ENCODE measurements around the gene LRRIQ1. TPM values are rescaled to one million over a fixed set of nuclear protein-coding genes. Genes with fewer than 3 reads are reported as not detected.

Gene LRRIQ1
- total and polyA plus RNA-seq, 5 donors, result 0.07 to 0.48 (median 0.45) TPM

DNA sequence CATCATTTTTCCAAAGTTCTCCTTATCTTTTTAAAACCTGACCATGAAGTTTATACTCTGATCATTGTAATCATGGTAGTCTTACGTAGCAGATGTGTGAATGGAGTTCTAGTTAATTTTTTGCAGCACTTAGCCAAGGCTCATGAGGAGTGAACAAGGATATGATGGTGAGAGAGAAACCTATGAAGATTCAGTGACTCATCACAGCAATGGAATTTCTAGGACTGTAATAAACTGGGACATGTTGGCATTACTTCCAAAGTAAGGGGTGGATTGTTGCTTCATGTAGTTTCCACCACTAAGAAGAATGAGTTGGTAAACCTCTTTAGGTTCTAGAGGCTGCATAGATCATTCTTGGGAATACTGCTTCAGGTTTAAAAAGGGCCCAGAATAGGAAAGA lies 102.7 kb downstream of the LRRIQ1 start:
- Histone ChIP-seq H3K27me3 (ENCODE audit: control insufficient read depth, insufficient read depth) (no peaks in the 10 kb centered on the region), H3K4me3 (ENCODE audit: low read length) (no peak overlapping the region), H3K9me3 (ENCODE audit: control insufficient read depth, low read length) (no peaks in the 10 kb centered on the region), H3K4me1 (ENCODE audit: control insufficient read depth, insufficient read depth, low read length) (no peaks in the 10 kb centered on the region), H3K27ac (ENCODE audit: low read length) (no peak overlapping the region)
- no peak for ATAC-seq
- intact Hi-C loops (cut with DNase I), result no loop called here
- WGBS, result 74% methylated on average over 1 of the region's 1 CpG
- no peak for DNase-seq

DNA sequence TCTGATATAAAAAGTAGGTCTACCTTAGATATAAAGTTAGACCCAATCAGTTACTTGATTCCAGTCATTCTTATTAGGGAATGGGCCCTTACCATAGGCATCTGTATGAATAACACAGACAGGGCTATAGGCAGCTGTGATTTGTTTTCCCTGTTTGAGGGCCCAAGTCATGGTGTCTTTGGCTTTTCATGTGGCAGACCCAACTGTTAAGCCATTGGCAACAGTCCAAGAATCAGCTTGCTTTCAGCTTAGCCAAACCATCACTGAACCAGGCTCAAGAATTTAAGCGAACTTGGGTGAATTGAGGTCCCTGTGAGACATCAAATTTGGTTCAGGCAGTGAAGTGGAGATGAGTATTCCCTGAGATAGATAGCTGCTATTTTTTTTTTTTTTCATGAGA lies 111.2 kb downstream of the LRRIQ1 start:
- ATAC-seq, result no peak
- no peak for DNase-seq
- no peak overlapping the region for H3K4me3 ChIP-seq (ENCODE audit: low read length)
- no peaks in the 10 kb centered on the region for H3K9me3 ChIP-seq (ENCODE audit: control insufficient read depth, low read length)
- H3K27ac ChIP-seq (ENCODE audit: low read length), result no peak overlapping the region
- 77% methylated on average over 1 of the region's 1 CpG for WGBS
- no peaks in the 10 kb centered on the region for H3K27me3 ChIP-seq (ENCODE audit: control insufficient read depth, insufficient read depth)
- no peaks in the 10 kb centered on the region for H3K4me1 ChIP-seq (ENCODE audit: control insufficient read depth, insufficient read depth, low read length)
- intact Hi-C loops (cut with DNase I), result no loop called here

DNA sequence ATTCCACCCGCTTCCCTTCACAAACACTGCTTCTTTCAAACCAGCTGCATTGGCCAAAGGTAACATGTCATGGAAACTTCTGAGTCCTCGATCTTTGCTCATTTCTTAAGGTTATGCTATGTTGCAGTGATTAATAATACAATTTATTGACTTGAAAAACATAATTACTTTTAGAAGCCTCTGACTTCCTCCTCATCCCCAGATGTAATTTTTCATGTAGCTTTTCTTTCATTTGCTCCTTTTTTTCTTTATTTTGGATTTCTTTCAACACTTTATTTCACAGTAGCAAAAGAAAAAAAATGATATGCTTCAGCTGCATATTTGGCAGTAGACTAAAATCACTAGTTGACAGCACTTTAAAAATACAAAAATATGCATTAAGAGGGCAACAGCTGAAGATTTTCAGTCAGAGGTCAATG lies 116.2 kb downstream of the LRRIQ1 start:
- Histone ChIP-seq H3K27ac (ENCODE audit: low read length) (no peak overlapping the region), H3K4me1 (ENCODE audit: control insufficient read depth, insufficient read depth, low read length) (no peaks in the 10 kb centered on the region), H3K27me3 (ENCODE audit: control insufficient read depth, insufficient read depth) (no peaks in the 10 kb centered on the region), H3K9me3 (ENCODE audit: control insufficient read depth, low read length) (no peaks in the 10 kb centered on the region), H3K4me3 (ENCODE audit: low read length) (no peak overlapping the region)
- DNase-seq (no peak), ATAC-seq (no peak)
- WGBS, result 45% methylated on average over 2 of the region's 2 CpGs
- intact Hi-C loops (cut with DNase I), result no loop called here

DNA sequence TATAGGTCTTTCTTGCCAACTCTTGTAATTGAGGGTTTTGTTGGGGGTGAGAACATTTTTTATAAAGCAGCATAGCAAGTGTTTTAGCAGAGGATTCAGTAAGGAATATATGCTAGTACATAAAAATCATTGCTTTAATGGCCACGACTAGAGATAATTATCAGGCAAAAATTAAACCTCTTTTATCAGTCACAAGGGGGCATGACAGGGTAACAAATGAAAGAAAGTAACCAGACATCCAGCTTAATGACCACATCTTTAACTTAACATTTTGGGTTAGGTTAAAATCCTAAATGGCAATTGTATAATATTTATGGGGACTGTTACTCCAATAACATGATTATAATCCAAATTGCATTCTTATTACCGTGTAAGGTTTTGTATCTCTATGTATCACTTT lies 119.6 kb downstream of the LRRIQ1 start:
- H3K9me3 ChIP-seq (ENCODE audit: control insufficient read depth, low read length), result no peaks in the 10 kb centered on the region
- 36% methylated on average over 2 of the region's 2 CpGs for WGBS
- intact Hi-C loops (cut with DNase I), result no loop called here

DNA sequence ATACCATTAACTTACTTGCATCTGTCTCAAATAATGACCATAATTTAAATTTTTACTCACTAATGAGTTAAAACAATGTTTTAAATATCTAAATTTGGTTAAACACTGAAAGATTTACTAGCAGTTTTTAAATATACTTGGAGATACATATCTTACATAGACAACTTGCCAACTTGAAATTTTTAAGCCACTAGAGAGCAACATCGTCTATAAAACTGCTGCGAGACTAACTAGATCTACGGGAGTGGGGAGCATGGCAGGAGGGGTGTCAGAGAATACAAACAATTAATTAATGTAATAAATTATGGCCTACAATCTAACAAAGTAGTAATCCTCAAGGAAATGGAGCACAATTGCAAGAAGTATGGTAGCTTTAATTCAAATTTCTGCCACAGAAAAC lies 120.4 kb downstream of the LRRIQ1 start:
- DNase-seq (no peak), ATAC-seq (no peak)
- WGBS, result 55% methylated on average over 3 of the region's 3 CpGs
- Histone ChIP-seq H3K4me1 (ENCODE audit: control insufficient read depth, insufficient read depth, low read length) (no peaks in the 10 kb centered on the region), H3K4me3 (ENCODE audit: low read length) (no peak overlapping the region), H3K27ac (ENCODE audit: low read length) (no peak overlapping the region), H3K27me3 (ENCODE audit: control insufficient read depth, insufficient read depth) (no peaks in the 10 kb centered on the region), H3K9me3 (ENCODE audit: control insufficient read depth, low read length) (no peaks in the 10 kb centered on the region)
- intact Hi-C loops (cut with DNase I), result no loop called here

More for the DNA sequence above, 119.6 kb downstream of the LRRIQ1 start:
- H3K27me3 ChIP-seq (ENCODE audit: control insufficient read depth, insufficient read depth), result no peaks in the 10 kb centered on the region
- no peak for DNase-seq
- H3K4me1 ChIP-seq (ENCODE audit: control insufficient read depth, insufficient read depth, low read length), result no peaks in the 10 kb centered on the region
- H3K4me3 ChIP-seq (ENCODE audit: low read length), result no peak overlapping the region
- ATAC-seq, result no peak
- H3K27ac ChIP-seq (ENCODE audit: low read length), result no peak overlapping the region

DNA sequence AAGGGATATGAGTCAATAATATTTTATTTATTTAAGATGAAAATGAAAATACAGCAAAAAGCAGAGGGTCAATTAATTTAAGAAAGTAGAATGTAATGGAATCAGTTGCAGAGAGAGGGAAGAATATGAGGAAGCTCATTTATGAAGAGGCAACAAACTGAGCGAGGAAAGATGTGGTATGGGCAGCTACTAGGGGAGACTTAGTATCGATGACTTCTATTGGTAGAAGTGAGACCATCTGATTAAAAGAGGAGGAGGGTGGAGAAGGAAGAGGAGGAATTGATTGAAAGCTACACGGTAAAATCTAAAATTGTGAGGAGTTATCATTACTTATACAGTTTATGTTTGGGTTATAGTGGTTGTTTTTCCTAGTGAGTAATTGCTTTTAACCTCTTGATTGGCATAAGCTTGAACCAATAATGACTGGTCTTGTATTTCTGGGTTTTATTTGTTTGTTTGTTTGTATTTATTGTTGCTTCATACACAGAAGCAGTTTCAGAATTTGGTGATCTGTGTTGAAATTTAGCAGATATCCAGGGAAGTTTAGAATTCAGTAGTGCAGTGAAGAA lies 121.0 kb downstream of the LRRIQ1 start:
- H3K9me3 ChIP-seq (ENCODE audit: control insufficient read depth, low read length), result no peaks in the 10 kb centered on the region
- ATAC-seq, result no peak
- no peak overlapping the region for H3K4me3 ChIP-seq (ENCODE audit: low read length)
- H3K27ac ChIP-seq (ENCODE audit: low read length), result no peak overlapping the region
- H3K4me1 ChIP-seq (ENCODE audit: control insufficient read depth, insufficient read depth, low read length), result no peaks in the 10 kb centered on the region
- DNase-seq, result no peak
- H3K27me3 ChIP-seq (ENCODE audit: control insufficient read depth, insufficient read depth), result no peaks in the 10 kb centered on the region
- intact Hi-C loops (cut with DNase I), result no loop called here
- 81% methylated on average over 3 of the region's 3 CpGs for WGBS

DNA sequence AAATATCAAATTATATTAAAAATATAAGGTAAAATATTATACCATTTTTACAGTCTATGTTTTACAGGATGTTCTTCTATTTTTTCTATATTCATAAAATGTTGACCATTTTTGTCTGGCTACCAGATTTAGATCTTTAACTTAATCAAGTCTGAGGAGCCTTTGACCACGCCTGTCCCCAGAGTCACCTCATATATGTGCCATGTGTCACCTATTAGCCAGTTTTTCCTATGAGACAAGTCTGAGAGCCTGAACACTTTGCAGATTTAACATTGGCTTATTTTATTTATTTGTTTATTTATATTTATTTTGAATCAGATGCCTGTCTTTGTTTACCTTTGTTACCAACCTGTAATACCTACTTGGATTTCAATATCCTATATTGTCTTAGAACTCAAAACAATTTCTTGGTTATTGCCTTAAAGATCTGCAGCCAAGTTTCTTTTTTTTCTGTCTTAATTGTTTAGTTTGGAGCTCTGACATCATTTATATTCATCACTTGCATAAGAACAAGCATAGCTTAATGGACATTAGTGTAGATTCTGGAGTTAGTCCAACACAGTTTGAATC lies 127.7 kb downstream of the LRRIQ1 start:
- H3K4me1 ChIP-seq (ENCODE audit: control insufficient read depth, insufficient read depth, low read length), result no peaks in the 10 kb centered on the region
- intact Hi-C loops (cut with DNase I), result no loop called here
- H3K9me3 ChIP-seq (ENCODE audit: control insufficient read depth, low read length), result no peaks in the 10 kb centered on the region
- H3K27ac ChIP-seq (ENCODE audit: low read length), result no peak overlapping the region
- ATAC-seq, result no peak
- no peaks in the 10 kb centered on the region for H3K27me3 ChIP-seq (ENCODE audit: control insufficient read depth, insufficient read depth)
- H3K4me3 ChIP-seq (ENCODE audit: low read length), result no peak overlapping the region
- 82% methylated on average over 1 of the region's 1 CpG for WGBS
- DNase-seq, result no peak

DNA sequence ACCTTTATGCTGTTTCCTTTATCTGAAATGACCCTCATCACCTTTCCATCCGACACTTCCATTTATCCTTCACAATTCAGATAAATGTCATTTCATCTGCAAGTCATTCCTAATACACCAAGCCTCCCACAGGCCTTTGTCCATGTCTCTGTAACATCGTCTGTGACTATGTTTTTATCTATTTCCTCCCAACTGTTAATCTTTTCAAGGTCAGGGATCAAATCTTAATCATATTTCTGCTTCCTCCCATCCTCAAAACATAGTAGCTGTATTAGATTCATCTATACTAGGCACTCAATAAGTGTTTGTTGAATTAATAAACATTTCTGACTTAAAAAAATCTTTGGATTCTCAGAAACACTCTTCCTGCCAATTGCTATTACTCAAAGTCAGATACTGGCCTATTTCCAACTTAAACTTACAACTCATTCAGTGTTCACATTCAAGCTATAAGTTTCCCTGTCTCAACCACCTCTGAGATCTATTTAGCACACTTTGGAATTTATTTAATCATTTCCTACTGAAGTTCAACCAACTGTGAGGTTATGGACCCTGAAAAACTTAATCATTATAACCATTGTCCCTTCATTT lies 143.6 kb downstream of the LRRIQ1 start:
- intact Hi-C loops (cut with DNase I), result no loop called here
- WGBS, result 33% methylated on average over 2 of the region's 2 CpGs
- ATAC-seq (no peak), DNase-seq (no peak)
- Histone ChIP-seq H3K27ac (ENCODE audit: low read length) (no peak overlapping the region), H3K27me3 (ENCODE audit: control insufficient read depth, insufficient read depth) (no peaks in the 10 kb centered on the region), H3K4me1 (ENCODE audit: control insufficient read depth, insufficient read depth, low read length) (no peaks in the 10 kb centered on the region), H3K4me3 (ENCODE audit: low read length) (no peak overlapping the region), H3K9me3 (ENCODE audit: control insufficient read depth, low read length) (no peaks in the 10 kb centered on the region)

DNA sequence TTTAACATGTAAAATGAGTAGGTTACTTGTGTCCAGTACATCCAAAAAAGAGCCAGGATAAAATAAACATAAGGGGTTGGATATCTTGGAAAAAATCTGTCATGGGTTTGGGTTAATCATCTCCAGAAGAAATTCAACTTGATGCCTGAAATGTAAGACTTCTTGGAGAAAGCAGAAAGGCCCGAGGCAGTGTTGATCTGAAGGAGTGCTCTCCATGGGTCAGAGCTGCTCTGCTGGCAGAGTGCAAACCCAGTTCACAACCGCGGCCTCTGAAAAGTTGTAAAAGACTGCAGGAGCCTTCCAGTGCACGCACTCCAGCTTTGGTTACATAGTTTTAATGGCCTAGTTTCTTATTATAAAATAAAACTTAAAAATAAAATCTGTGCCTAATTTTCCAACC lies 146.5 kb downstream of the LRRIQ1 start:
- intact Hi-C loops (cut with DNase I), result no loop called here
- Histone ChIP-seq H3K27ac (ENCODE audit: low read length) (no peak overlapping the region), H3K4me3 (ENCODE audit: low read length) (no peak overlapping the region), H3K27me3 (ENCODE audit: control insufficient read depth, insufficient read depth) (no peaks in the 10 kb centered on the region), H3K9me3 (ENCODE audit: control insufficient read depth, low read length) (no peaks in the 10 kb centered on the region), H3K4me1 (ENCODE audit: control insufficient read depth, insufficient read depth, low read length) (no peaks in the 10 kb centered on the region)
- ATAC-seq (no peak), DNase-seq (no peak)
- 70% methylated on average over 4 of the region's 4 CpGs for WGBS

DNA sequence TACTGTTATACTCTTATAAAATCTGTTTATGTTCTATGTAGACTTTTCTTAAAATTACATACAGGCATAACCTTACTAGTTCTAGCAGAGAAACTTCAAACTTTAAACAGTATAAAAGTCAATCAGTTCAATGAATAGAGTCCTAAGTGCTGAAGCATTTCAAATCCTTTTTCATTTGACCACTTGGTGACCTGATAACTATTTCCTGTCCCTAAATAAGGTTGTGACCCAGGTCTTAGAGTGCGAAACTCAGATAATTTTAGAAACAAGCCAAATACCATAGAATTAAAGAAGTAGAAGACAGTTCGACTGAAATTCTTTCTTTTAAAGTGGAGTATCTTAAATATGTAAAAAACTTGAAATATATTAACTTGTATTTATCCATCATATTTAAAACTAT lies 147.7 kb downstream of the LRRIQ1 start:
- H3K4me3 ChIP-seq (ENCODE audit: low read length), result no peak overlapping the region
- 36% methylated on average over 2 of the region's 2 CpGs for WGBS
- H3K9me3 ChIP-seq (ENCODE audit: control insufficient read depth, low read length), result no peaks in the 10 kb centered on the region
- DNase-seq (no peak), ATAC-seq (no peak)
- no peak overlapping the region for H3K27ac ChIP-seq (ENCODE audit: low read length)
- no peaks in the 10 kb centered on the region for H3K27me3 ChIP-seq (ENCODE audit: control insufficient read depth, insufficient read depth)
- H3K4me1 ChIP-seq (ENCODE audit: control insufficient read depth, insufficient read depth, low read length), result no peaks in the 10 kb centered on the region
- intact Hi-C loops (cut with DNase I), result no loop called here

DNA sequence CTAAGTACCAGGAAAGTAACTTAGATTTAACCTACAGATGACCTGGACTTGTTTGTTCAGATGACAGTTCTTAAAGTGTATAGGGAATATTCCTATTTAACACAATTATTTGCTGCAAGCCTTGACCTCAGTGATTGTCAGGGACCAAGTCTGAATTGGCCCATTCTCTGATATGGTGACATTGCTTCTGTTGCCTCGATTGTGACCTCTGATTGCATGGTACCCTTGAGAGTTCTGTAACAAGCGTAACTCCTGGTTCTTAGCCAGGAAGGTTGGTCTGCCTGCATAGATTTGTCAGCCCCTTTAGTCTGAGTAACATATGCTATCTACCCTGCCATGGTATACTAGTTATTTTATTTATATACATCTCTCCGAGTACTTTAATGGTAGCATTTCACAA lies 150.1 kb downstream of the LRRIQ1 start:
- Histone ChIP-seq H3K9me3 (ENCODE audit: control insufficient read depth, low read length) (no peaks in the 10 kb centered on the region), H3K27ac (ENCODE audit: low read length) (no peak overlapping the region), H3K4me3 (ENCODE audit: low read length) (no peak overlapping the region), H3K27me3 (ENCODE audit: control insufficient read depth, insufficient read depth) (no peaks in the 10 kb centered on the region), H3K4me1 (ENCODE audit: control insufficient read depth, insufficient read depth, low read length) (no peaks in the 10 kb centered on the region)
- DNase-seq (no peak), ATAC-seq (no peak)
- 54% methylated on average over 3 of the region's 3 CpGs for WGBS
- intact Hi-C loops (cut with DNase I), result no loop called here

DNA sequence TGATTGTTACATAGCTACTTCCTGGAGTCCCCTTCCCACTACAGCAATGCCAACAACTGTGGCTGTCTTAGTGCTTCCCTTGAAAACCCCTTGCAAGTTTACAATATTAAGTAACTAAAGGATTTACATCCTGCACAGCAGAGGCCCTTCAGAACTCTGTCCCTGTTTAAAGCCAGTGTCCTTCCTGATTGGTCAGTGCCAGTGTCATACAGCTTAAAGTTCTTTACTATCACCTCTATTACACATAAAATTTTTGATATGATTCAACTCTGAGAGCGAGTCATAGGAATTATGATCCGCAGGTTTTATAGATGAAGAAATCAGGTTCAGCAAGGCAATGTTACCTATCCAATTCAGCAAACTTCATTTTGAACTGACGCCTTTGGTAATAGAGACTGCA lies 152.5 kb downstream of the LRRIQ1 start:
- intact Hi-C loops (cut with DNase I), result no loop called here
- no peak for DNase-seq
- no peaks in the 10 kb centered on the region for H3K27me3 ChIP-seq (ENCODE audit: control insufficient read depth, insufficient read depth)

More for the DNA sequence above, 152.5 kb downstream of the LRRIQ1 start:
- no peak overlapping the region for H3K4me3 ChIP-seq (ENCODE audit: low read length)
- no peaks in the 10 kb centered on the region for H3K4me1 ChIP-seq (ENCODE audit: control insufficient read depth, insufficient read depth, low read length)
- no peaks in the 10 kb centered on the region for H3K9me3 ChIP-seq (ENCODE audit: control insufficient read depth, low read length)
- H3K27ac ChIP-seq (ENCODE audit: low read length), result no peak overlapping the region
- WGBS, result 89% methylated on average over 3 of the region's 3 CpGs
- no peak for ATAC-seq

All from right cardiac atrium (tissue), 5 donors.